ENCODE measurements around the gene KLHL40.

DNA sequence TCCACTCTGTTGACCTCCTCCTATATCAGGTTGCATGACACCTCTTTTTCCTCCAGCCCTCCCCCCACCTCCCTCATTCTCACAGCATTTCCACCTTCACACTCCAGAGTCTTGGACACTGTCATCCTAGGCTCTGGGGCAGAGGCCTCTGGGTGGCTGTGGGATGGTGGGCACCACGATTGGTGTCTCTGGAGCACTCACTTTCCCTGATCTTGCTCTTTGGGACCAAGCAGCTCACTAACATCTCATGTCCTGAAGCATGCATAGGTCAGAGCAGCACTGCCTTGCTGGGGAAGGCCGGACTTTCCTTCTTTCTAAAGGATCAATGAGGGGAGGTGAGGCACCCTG is 16.9 kb upstream of the KLHL40 start:
- TF ChIP-seq, protein P1, sequence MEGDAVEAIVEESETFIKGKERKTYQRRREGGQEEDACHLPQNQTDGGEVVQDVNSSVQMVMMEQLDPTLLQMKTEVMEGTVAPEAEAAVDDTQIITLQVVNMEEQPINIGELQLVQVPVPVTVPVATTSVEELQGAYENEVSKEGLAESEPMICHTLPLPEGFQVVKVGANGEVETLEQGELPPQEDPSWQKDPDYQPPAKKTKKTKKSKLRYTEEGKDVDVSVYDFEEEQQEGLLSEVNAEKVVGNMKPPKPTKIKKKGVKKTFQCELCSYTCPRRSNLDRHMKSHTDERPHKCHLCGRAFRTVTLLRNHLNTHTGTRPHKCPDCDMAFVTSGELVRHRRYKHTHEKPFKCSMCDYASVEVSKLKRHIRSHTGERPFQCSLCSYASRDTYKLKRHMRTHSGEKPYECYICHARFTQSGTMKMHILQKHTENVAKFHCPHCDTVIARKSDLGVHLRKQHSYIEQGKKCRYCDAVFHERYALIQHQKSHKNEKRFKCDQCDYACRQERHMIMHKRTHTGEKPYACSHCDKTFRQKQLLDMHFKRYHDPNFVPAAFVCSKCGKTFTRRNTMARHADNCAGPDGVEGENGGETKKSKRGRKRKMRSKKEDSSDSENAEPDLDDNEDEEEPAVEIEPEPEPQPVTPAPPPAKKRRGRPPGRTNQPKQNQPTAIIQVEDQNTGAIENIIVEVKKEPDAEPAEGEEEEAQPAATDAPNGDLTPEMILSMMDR (IDR thresholded peaks at IDR 0.05; ENCODE audit: insufficient read depth, low read depth, low read length) = no peak
- TF ChIP-seq EZH2 (IDR thresholded peaks at IDR 0.05; ENCODE audit: insufficient read depth, low read length) = no peak
